ENCODE data around the gene PRL. TPM values are rescaled to one million over a fixed set of nuclear protein-coding genes. Genes with fewer than 3 reads are reported as not detected.
A peak's percentile ranks its signal among the peaks of the same experiment; 100 is the strongest.

Gene PRL
- 1 to 10 TPM in 7 of 12 donors, under 1 TPM in 3, not detected in 2; 0.12 to 3.5 (median 1.7) TPM for polyA plus RNA-seq (ENCODE audit: insufficient read length in 12 of 12)
- long read RNA-seq, donor 1, result 0 reads
- long read RNA-seq, donor 2, result 0 reads
- long read RNA-seq, donor 3, result 0 reads
- long read RNA-seq, donor 4, result 0 reads
- long read RNA-seq, donor 5, result 0 reads
- long read RNA-seq, donor 6, result 0 reads
- long read RNA-seq, donor 7, result 0 reads
- long read RNA-seq, donor 8, result 0 reads
- long read RNA-seq, donor 9, result 0 reads
- long read RNA-seq, donor 10, result 0 reads
- long read RNA-seq, donor 11, result 0 reads

GRCh38 chr6:22296936-22297335 lies at the start of gene PRL:
TSS of gene PRL (minus strand) at chr6:22297036. CDS start at chr6:22296982, 54 bp downstream.
- no peak for DNase-seq

- no peak for DNase-seq
Observed at GRCh38 chr6:22343864-22344263, 47.0 kb upstream of the PRL start.

- DNase-seq, result no peak
Observed at GRCh38 chr6:22334778-22335177, 37.9 kb upstream of the PRL start.

GRCh38 chr6:22333802-22334201 lies 37.0 kb upstream of the PRL start:
- DNase-seq, result no peak

- no peak for DNase-seq
Observed at GRCh38 chr6:22332711-22333110, 35.9 kb upstream of the PRL start.

GRCh38 chr6:22332216-22332615 lies 35.4 kb upstream of the PRL start:
- no peak for DNase-seq

DNA sequence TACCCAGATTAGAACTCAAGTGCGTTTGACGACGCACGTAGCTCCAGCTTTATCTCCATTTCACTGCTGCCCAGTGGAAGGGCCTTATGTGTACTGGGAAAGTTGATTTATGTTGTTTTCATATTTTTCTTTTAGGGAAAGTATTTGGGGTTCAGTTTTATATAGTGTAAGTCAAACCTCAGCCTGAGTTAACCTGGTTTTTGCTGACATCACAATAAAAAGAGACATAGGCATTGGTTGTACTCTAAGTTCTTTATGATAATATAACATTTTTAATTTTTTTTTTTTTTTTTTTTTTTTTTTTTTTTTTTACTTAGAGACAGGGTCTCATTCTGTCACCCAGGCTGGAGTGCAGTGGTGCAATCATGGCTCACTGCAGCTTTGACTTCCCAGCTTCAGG lies 34.1 kb upstream of the PRL start:
- DNase-seq, result no peak

GRCh38 chr6:22328474-22328873 lies 31.6 kb upstream of the PRL start:
- DNase-seq, result peak; percentile 30

GRCh38 chr6:22327881-22328280 lies 31.0 kb upstream of the PRL start:
- no peak for DNase-seq

GRCh38 chr6:22326500-22326899 lies 29.7 kb upstream of the PRL start:
- DNase-seq, result no peak

- no peak for DNase-seq
Observed at GRCh38 chr6:22325481-22325880, 28.6 kb upstream of the PRL start.

DNA sequence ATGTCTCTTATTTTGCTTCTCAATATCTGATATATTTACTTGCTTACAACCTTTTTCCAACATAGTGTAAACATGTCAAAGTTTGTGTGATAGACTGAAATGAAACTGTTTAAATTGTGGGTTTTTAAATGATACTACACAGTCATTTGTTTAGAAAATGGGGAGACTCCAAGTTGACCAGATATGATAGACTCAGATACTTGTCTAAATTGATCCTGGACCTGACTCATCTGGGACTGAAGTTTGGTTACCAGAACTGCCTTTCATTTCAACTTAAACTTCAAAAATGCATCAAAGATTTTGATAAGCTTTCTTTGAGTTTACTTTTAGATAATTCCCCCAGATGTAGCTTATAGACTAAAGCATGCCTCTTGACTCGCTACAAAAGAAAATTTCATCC lies 27.0 kb upstream of the PRL start:
- no peak for DNase-seq

GRCh38 chr6:22322103-22323030 lies 25.5 kb upstream of the PRL start:
- DNase-seq, result no peak

DNA sequence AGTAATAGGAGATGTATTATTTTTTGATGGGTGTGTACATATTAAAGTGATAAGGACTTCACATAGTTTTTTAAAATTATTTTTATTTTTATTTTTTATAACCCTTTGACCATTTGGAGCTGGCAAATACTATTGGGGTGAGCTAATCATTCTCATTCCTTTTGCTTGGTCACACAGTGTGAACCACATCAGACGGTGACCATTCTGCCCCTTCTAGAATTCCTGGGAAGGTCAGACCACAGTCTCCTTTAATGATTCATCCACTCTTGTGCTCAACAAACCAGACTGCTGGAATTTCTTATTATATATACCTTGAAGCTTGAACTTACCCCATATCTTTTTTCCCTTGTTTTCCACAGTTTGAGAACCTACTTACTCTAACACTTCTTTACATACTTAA lies 23.9 kb upstream of the PRL start:
- no peak for DNase-seq

- no peak for DNase-seq
Observed at GRCh38 chr6:22318404-22318803, 21.6 kb upstream of the PRL start.

- no peak for DNase-seq
Observed at GRCh38 chr6:22313796-22314195, 17.0 kb upstream of the PRL start.

DNA sequence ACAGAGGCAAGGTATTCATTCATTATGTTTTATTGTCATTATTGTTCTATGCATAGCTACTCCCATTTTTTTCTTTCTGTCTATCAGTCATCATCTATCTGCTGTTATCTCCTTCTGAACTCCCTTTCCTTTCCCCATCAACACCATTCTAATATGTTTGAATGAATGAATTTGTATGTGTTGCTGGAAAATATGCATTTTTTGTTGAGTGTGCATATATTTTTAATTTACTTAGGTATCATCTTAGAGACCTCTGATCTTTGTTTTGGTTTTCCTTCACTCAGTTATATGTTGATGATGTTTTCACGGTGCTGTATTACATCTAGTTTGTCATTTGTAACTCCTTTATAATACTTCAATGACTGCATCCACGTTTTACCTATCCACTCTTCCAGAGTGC lies 12.1 kb upstream of the PRL start:
- DNase-seq, result no peak

- DNase-seq, result no peak
Observed at GRCh38 chr6:22306741-22307466, 10.1 kb upstream of the PRL start.

- DNase-seq, result no peak
Observed at GRCh38 chr6:22302838-22303237, 6.0 kb upstream of the PRL start.

DNA sequence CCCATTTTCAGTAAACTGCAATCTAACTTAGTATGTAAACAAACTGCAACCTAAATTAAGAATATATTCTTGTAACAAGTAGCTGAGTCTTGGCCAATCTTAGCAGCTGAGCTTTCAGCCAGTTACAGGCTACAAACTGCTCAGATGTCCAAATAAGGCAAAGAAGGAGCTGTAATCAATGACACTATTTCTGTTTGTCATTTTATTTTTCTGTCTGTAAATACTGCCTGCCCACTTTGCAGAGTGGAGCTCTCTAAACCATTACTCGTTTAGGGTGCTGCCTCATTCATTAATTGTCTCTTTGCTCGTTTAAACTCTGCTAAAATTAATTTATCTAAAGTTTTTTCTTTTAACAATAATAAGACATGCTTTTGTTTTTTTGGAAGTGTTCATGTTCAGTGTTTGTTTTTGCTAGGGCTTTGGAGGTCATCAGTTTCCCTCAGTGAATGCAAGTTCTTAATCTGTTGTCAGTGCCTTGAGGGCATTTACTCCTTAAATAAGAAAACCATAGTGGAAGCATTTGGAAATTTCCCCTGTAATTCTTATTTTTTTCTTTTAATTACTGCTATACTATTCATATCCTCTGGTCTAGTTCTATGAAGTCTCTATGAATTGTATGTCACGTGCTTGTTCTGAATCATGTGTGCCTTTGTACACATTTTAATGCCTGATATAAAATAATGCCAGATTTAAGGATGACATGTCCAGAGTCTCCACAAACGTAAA lies 3.6 kb upstream of the PRL start:
- no peak for DNase-seq

- DNase-seq, result no peak
Observed at GRCh38 chr6:22298475-22298890, 1.6 kb upstream of the PRL start.

DNA sequence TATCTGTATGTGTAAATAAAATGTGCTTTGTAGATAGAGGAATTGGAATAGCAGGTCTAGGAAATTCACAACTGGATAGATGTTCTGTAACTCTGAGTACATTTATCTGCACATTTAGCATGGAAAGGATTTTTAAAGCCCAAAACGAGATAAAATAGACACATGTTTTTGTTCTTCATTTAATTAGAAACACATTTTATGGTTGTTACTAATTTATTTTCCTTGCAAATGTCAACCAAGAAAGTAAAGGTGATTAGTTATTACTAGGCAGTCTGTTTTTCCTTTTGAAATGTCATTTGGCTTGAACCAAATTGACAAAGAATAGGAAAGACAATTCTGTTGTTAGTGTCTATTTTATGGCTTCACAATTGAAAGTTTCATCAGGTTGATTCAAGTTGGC lies 769 bp downstream of the PRL start:
- no peak for DNase-seq
